Suprapubic skin (tissue), 4 donors: Measurements from ENCODE around the gene ITIH1.

ENCODE experiments used
- EP300 ChIP-seq: sonication (generic); formaldehyde crosslinking; IDR thresholded peaks from one replicate; pipeline ENCODE4 v1.6.1; 2017; ENCODE audit warnings: antibody characterized with exemption
- POLR2A ChIP-seq, 2 donors: fragments of 450-650 bp; IDR thresholded peaks; one replicate each; pipeline ENCODE4 v1.6.1; 2017; ENCODE audit warnings: antibody characterized with exemption in 2 of 2, mild to moderate bottlenecking in 2 of 2, moderate library complexity in 2 of 2
- POLR2AphosphoS5 ChIP-seq, 3 donors: sonication (generic); formaldehyde crosslinking; IDR thresholded peaks; one replicate each; pipeline ENCODE4 v1.6.1; 2017; ENCODE audit warnings: antibody characterized with exemption in 3 of 3
- TF ChIP-seq, protein P1 (sequence below), 2 donors: fragments of 200-600 bp in 1 of 2; fragments of 450-650 bp in 1 of 2; sonication (generic) in 1 of 2; IDR thresholded peaks; one replicate each; pipeline ENCODE4 v1.5.1; 2016 to 2019; ENCODE audit warnings: antibody characterized with exemption in 2 of 2, mild to moderate bottlenecking in 1 of 2, moderate library complexity in 1 of 2

- TF ChIP-seq POLR2A (IDR thresholded peaks at IDR 0.05) (no peak), POLR2AphosphoS5 (IDR thresholded peaks at IDR 0.05) (no peak), EP300 (no peak)
- TF ChIP-seq, protein P1, sequence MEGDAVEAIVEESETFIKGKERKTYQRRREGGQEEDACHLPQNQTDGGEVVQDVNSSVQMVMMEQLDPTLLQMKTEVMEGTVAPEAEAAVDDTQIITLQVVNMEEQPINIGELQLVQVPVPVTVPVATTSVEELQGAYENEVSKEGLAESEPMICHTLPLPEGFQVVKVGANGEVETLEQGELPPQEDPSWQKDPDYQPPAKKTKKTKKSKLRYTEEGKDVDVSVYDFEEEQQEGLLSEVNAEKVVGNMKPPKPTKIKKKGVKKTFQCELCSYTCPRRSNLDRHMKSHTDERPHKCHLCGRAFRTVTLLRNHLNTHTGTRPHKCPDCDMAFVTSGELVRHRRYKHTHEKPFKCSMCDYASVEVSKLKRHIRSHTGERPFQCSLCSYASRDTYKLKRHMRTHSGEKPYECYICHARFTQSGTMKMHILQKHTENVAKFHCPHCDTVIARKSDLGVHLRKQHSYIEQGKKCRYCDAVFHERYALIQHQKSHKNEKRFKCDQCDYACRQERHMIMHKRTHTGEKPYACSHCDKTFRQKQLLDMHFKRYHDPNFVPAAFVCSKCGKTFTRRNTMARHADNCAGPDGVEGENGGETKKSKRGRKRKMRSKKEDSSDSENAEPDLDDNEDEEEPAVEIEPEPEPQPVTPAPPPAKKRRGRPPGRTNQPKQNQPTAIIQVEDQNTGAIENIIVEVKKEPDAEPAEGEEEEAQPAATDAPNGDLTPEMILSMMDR (IDR thresholded peaks at IDR 0.05): no peak
Measured at GRCh38 chr3:52783211-52783555, 5.8 kb downstream of the ITIH1 start.
